Lung (tissue), 16 donors: ENCODE measurements around the gene KLHL30. TPM values are rescaled to one million over a fixed set of nuclear protein-coding genes. Genes with fewer than 3 reads are reported as not detected.

Source experiments
- ATAC-seq: fragments of 200-7000 bp; cut with Tn5 transposase; one replicate; pipeline ENCODE4 v1.9.1; 2020; ENCODE audit warnings: moderate number of reproducible peaks; ENCODE audit not compliant: insufficient read depth, low FRiP score
- DNase-seq, 3 donors: peaks; one replicate each; pipeline ENCODE4 v3.0.0-alpha.2; 2013 to 2017
- H3K27ac ChIP-seq, 2 donors: one replicate each; pipeline ENCODE4 v1.5.1; 2013; ENCODE audit warnings: mild to moderate bottlenecking in 2 of 2, moderate library complexity in 2 of 2, control low read depth in 1 of 2, inconsistent platforms in 1 of 2, low read depth in 1 of 2, low read length in 1 of 2
- H3K27me3 ChIP-seq, 3 donors: one replicate each; pipeline ENCODE4 v1.5.1; 2013; ENCODE audit warnings: low read length in 2 of 3; ENCODE audit not compliant: control insufficient read depth in 3 of 3, insufficient read depth in 3 of 3
- H3K36me3 ChIP-seq, 4 donors: one replicate each; pipeline ENCODE4 v1.5.1; 2013; ENCODE audit warnings: low read length in 4 of 4, mild to moderate bottlenecking in 1 of 4, moderate library complexity in 1 of 4; ENCODE audit not compliant: control insufficient read depth in 4 of 4, insufficient read depth in 4 of 4
- H3K4me1 ChIP-seq, 5 donors: one replicate each; pipeline ENCODE4 v1.5.1; 2013; ENCODE audit warnings: low read length in 5 of 5, mild to moderate bottlenecking in 2 of 5, moderate library complexity in 1 of 5; ENCODE audit not compliant: control insufficient read depth in 5 of 5, insufficient read depth in 5 of 5
- H3K4me3 ChIP-seq: one replicate; pipeline ENCODE4 v1.5.1; 2013; ENCODE audit warnings: mild to moderate bottlenecking, control low read depth, moderate library complexity
- H3K9ac ChIP-seq, 2 donors: one replicate each; pipeline ENCODE4 v1.5.1; 2013; ENCODE audit warnings: low read length in 2 of 2, control low read depth in 1 of 2; ENCODE audit not compliant: insufficient read depth in 1 of 2
- H3K9me3 ChIP-seq, 4 donors: one replicate each; pipeline ENCODE4 v1.5.1; 2013; ENCODE audit warnings: low read length in 3 of 4, mild to moderate bottlenecking in 1 of 4, moderate library complexity in 1 of 4; ENCODE audit not compliant: control insufficient read depth in 4 of 4, insufficient read depth in 3 of 4
- CTCF ChIP-seq: IDR thresholded peaks from 2 replicates; pipeline ENCODE4 v1.5.1; 2012; ENCODE audit warnings: mild to moderate bottlenecking; ENCODE audit errors: control extremely low read depth, extremely low read depth
- WGBS, 2 donors: extraction: QIAGEN DNeasy Blood & Tissue Kit; methylation state at CpG; one replicate each; pipeline ENCODE4 v1.1.7; 2013; 5-methylcytosine and 5-hydroxymethylcytosine counted together
- long read RNA-seq, 5 donors: transcript quantifications; one replicate each; lab custom pipeline, GENCODE V29; 2026
- polyA plus RNA-seq, 2 donors: library from polyadenylated mRNA; stranded (reverse); fragments of 200-250 nt; gene quantifications; one replicate each; pipeline ENCODE4 v1.2.1, GENCODE V29; 2013
- total RNA-seq, 2 donors: library from RNA; depleted of rRNA in 1 of 2; stranded (reverse); fragments of >200 nt in 1 of 2; gene quantifications; one replicate each; pipeline ENCODE4 v1.2.1, GENCODE V29; 2014 to 2021
- donor health status: control.
- donor health status: control.
- donor health status: Bipolar disorder and iron deficiency.
- donor health status: healthy.
- donor health status: DM: yes; HTN: yes; CAD: no.

The KLHL30 gene, protein sequence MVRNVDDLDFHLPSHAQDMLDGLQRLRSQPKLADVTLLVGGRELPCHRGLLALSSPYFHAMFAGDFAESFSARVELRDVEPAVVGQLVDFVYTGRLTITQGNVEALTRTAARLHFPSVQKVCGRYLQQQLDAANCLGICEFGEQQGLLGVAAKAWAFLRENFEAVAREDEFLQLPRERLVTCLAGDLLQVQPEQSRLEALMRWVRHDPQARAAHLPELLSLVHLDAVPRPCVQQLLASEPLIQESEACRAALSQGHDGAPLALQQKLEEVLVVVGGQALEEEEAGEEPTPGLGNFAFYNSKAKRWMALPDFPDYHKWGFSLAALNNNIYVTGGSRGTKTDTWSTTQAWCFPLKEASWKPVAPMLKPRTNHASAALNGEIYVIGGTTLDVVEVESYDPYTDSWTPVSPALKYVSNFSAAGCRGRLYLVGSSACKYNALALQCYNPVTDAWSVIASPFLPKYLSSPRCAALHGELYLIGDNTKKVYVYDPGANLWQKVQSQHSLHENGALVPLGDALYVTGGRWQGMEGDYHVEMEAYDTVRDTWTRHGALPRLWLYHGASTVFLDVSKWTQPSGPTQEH
- total RNA-seq, result 1 to 10 TPM in 1 of 2 donors, under 1 TPM in 1; 0.57 to 2.1 TPM
- polyA plus RNA-seq, result under 1 TPM; 0.18 to 0.21 TPM
- long read RNA-seq, donor 1, result 0 reads
- long read RNA-seq, donor 2, result 0 reads
- long read RNA-seq, donor 3, result 0 reads
- long read RNA-seq, donor 4, result 0 reads
- long read RNA-seq, donor 5, result 0 reads

DNA sequence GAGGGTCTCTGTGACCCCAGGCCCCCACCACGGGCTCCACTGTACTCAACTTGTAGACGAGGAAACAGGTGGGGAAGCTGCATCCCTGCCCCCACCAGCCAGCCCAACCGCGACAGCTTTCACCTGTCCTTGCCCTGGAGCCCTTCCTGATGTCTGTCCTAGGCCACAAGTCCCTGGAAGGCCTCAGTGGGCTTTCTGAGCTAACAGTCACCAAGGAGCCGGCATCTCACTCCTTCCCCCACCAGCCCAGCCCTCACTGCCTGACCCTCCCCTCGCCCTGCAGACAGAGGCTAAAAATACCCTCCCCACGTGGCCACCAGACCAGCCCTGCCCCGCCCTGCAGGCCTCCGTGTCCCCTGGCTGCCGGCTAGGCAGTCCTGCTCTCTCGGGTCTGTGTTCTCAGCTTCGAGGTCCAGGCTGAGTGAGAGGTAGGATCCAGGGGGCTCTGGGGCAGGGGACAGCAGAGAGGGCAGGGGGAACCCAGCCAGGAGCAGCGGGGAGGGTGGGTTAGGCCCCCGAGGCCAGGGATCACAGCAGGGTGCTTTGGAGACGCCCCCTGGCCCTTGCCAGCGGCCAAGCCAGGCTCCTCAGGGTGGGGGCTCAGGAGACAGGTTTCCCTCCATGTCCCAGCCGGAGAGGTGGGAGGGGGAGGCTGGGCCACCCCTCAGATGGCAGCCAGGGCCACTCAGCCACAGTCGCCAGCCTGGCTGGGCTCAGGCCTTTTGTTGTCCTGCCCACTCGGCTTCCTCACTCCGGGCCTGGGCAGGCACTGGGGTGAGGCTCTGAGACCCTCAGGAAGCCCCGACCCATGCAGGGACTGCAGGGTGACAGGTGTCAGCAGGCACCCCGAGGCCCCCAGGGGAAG is at the start of gene KLHL30:
KLHL30 (plus strand) TSS at position 338 of the 865 bp plus-strand sequence. CDS start 2,087 bp downstream, outside the sequence.
- 71 to 80% methylated on average over 22 of the region's 22 CpGs for WGBS, 2 donors

GRCh38 chr2:238090887-238091286 is 47.6 kb upstream of the KLHL30 start:
- Histone ChIP-seq H3K9ac (no peak overlapping the region), H3K36me3 (peaks cover 0 to 12% (median 2%) of the 10 kb centered on the region in 4 donors), H3K27ac (no peak overlapping the region), H3K9me3 (no peaks in the 10 kb centered on the region), H3K27me3 (no peaks in the 10 kb centered on the region), H3K4me3 (no peak overlapping the region), H3K4me1 (no peaks in the 10 kb centered on the region)
- WGBS, 2 donors, result 90 to 95% methylated on average over 4 of the region's 4 CpGs
- ATAC-seq, result no peak
- no peak for DNase-seq
- TF ChIP-seq CTCF, result no peak

More for the DNA sequence above, at the start of gene KLHL30:
- no peak within 1 kb of the TSS for H3K9ac ChIP-seq
- H3K4me1 ChIP-seq, result peaks cover 3 to 22% (median 7%) of the 10 kb centered on the region in 5 donors
- no peaks in the 10 kb centered on the region for H3K9me3 ChIP-seq
- peak within 1 kb of the TSS in 1 of 2 donors; percentile 50 for H3K27ac ChIP-seq
- H3K27me3 ChIP-seq, result peaks cover 0 to 2% (median 0%) of the 10 kb centered on the region in 3 donors
- no peak for ATAC-seq
- TF ChIP-seq CTCF, result no peak
- no peak for DNase-seq
- no peak within 1 kb of the TSS for H3K4me3 ChIP-seq
- no peaks in the 10 kb centered on the region for H3K36me3 ChIP-seq

DNA sequence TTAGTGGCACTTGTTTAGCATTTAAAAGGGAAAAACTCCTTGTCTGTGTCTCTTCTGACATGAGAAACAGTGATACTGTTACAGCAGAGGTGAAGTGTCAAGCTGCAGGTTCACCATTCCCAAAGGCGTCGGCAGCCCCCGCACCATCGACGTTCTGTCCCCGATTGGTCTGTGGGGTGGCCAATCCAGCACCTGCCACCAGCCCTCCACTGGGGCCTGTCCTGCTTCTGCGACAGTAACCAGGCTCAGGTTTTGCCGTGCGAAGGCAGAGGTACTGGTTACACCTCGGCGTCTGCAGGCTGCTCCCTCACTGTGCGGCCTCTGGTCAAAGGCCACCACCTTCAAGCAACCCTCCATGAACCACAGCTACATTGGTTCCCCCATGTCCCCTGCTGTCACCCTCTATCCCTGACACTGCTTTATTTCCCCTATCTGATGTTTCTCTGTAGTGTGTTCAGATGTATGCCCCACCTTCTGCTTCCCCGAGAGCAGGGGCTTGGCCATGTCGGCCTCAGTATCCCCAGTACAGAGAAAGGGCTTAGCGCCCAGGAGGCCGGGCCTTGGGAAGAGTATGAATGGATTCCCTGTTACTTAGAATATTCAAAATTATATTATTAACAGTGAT is 46.9 kb upstream of the KLHL30 start:
- no peak for TF ChIP-seq CTCF
- Histone ChIP-seq H3K27ac (no peak overlapping the region), H3K27me3 (no peaks in the 10 kb centered on the region), H3K4me3 (no peak overlapping the region), H3K9me3 (no peaks in the 10 kb centered on the region), H3K36me3 (peaks cover 0 to 10% (median 1%) of the 10 kb centered on the region in 4 donors), H3K4me1 (no peaks in the 10 kb centered on the region), H3K9ac (no peak overlapping the region)
- 96 to 97% methylated on average over 16 of the region's 16 CpGs for WGBS, 2 donors
- ATAC-seq, result no peak
- DNase-seq, result no peak
